ENCODE data around the gene TMEM132C.

The TMEM132C gene

GRCh38 chr12:128415036-128415560, 148.1 kb downstream of the TMEM132C start:
- no peak for DNase-seq (ENCODE audit: low read depth in 2 of 2)

- DNase-seq (ENCODE audit: low read depth in 2 of 2): no peak
Measured at GRCh38 chr12:128418944-128419343, 152.0 kb downstream of the TMEM132C start.

GRCh38 chr12:128420163-128420562, 153.2 kb downstream of the TMEM132C start:
- no peak for DNase-seq (ENCODE audit: low read depth in 2 of 2)

DNA sequence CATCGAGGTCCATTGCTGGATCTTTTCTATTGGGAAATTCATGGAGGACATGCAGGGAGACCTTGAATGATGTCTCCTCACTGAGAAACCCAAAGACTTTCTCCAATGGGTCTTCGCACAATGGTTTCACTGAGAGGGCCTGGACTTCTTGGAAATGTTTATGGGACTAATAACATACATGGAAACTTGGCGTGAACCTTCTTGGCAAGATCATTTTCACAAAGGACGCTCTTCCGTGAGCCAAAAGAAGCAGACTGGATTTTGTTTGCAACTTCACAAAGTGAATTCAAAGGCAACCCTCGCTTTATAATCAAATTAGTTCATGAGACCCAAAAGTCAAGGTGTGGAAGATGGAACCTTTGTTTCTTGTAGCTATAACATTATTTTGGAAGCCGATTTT, 154.4 kb downstream of the TMEM132C start:
- no peak for DNase-seq (ENCODE audit: low read depth in 2 of 2)

- DNase-seq (ENCODE audit: low read depth in 2 of 2): no peak
Measured at GRCh38 chr12:128423205-128423604, 156.2 kb downstream of the TMEM132C start.

- DNase-seq (ENCODE audit: low read depth in 2 of 2): no peak
Measured at GRCh38 chr12:128424931-128425431, 158.0 kb downstream of the TMEM132C start.

GRCh38 chr12:128425666-128426331, 158.8 kb downstream of the TMEM132C start:
- no peak for DNase-seq (ENCODE audit: low read depth in 2 of 2)

DNA sequence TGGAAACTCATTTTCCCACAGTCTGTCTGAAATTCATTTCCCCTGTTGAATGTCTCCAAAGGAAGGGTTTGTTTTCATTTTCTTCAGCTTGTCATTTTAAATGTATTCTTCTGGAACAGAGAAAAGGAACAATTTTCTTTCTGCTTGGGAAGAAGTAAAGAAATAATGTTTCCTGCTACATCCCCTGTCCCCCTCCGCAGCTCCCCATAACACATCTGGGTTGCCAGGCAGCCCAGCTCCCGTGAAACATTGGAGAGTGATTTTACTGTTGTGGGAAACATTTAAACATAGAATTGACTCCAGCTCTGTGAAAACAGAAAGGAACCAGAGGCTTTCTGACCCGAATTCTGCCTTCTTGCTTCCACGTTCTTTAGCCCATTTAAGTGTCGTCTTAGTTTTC, 159.5 kb downstream of the TMEM132C start:
- DNase-seq (ENCODE audit: low read depth in 2 of 2): no peak

DNA sequence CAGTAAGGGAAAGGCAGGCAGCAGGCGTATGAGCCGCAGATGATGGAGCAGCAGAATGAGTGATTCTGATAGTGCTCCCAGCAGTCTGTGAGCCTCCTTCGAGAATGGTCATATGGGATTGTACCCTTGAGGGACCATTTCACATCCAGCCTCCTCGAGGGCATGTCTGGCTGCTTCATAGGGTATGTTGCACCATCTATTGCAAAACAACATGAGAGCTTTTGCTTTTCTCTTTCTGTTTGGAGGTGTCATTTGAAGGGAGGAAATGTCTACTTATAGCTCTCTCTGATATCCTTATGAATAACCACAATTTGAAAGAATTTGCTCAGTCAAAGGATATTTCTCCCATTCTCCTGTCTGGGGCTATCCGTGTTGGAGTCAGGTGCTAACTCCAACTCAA, 172.8 kb downstream of the TMEM132C start:
- no peak for DNase-seq (ENCODE audit: low read depth in 2 of 2)

GRCh38 chr12:128442096-128442495, 175.1 kb downstream of the TMEM132C start:
- no peak for DNase-seq (ENCODE audit: low read depth in 2 of 2)

DNA sequence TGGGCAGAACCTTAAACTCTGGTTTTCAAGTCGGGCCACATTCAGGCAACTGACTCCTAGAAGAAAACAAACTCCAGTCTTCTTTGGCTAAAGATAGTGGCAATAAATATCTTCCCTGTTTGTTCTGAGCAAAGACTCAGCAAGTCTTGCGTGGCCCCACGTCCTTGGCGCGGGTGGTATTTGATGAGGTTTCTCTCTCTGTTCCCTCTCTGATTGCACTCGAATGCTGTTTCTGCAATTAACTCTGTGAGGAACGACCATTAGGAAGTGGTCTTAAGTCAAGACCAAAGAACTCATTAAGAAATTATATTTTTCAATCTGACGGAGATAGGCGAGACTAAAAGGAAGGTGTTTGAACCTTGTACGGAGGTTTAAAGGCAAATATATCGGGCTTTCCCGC, 177.6 kb downstream of the TMEM132C start:
- no peak for DNase-seq (ENCODE audit: low read depth in 2 of 2)

- no peak for DNase-seq (ENCODE audit: low read depth in 2 of 2)
Measured at GRCh38 chr12:128445415-128446127, 178.6 kb downstream of the TMEM132C start.

GRCh38 chr12:128449146-128449894, 182.3 kb downstream of the TMEM132C start:
- DNase-seq (ENCODE audit: low read depth in 2 of 2): no peak

DNA sequence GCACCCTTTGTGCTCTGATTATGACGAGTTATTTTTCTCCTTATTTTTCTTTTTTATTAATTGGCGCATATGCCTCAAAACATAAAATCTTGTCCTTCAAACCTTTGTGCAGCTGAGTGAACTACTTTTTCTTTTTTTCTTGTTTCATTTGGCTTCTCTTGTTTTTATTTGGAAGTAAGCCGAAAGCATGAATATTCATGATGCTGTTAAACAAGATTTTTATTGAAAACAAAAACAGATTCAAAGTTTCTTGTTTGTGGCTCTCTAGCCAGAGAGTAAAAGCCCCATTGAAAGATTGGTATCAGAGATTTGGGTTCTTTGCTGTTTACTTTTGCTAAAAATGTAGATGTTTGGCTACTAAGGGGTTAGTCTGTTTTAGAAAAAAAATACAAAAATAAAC, 183.8 kb downstream of the TMEM132C start:
- DNase-seq (ENCODE audit: low read depth in 2 of 2): no peak

GRCh38 chr12:128455851-128456250, 188.9 kb downstream of the TMEM132C start:
- DNase-seq (ENCODE audit: low read depth in 2 of 2): no peak

- no peak for DNase-seq (ENCODE audit: low read depth in 2 of 2)
Measured at GRCh38 chr12:128456922-128457321, 190.0 kb downstream of the TMEM132C start.

DNA sequence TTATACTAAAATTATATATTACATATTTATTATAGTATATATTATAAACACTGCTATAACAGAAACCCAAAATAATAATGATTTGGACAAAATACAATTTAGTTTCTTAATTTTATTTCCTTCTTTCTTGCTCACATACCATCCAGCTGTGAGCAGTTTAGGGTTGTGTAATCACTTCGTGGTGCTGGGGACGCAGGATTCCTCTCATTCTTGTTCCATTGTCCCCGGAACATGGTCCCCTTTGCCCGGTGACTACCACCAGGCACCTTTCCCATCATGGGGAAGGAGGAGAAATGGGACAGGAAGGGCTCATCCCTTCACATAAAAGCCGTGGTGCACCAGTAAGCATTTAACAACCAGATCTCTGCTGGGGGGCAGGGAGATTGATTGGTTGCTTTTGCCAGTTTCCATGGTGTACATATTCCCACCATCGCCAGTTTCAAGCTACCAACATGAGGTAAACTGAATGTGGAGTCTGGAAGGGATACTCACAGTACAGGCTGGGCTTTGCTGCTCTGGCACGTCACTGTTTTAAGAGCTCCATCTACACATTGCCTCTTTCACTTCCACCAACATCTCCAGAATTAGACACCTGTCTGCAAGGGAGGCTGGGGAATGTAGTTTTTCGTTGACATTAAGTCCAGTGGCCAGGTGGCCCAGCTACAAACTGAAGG, 191.5 kb downstream of the TMEM132C start:
- DNase-seq (ENCODE audit: low read depth in 2 of 2): no peak

GRCh38 chr12:128459067-128459466, 192.1 kb downstream of the TMEM132C start:
- DNase-seq (ENCODE audit: low read depth in 2 of 2): no peak

DNA sequence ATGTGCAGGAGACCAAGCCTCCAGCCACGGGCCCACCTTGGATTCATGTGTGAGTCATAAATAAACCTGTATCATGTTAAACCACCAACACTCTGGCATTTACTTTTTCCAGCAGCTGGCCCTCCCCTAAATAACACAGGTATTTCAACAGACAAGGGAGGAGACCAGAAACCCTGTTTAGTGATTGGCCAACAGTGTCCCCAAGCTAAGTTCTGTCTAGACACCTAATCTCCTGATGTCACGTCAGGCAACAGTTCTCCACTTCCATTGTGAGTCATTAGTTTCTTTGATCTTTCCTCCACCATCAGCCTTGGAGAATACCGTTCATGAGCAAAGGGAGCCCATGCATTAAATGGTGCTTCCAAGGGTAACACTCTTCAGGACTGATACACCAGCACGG, 196.9 kb downstream of the TMEM132C start:
- no peak for DNase-seq (ENCODE audit: low read depth in 2 of 2)

DNA sequence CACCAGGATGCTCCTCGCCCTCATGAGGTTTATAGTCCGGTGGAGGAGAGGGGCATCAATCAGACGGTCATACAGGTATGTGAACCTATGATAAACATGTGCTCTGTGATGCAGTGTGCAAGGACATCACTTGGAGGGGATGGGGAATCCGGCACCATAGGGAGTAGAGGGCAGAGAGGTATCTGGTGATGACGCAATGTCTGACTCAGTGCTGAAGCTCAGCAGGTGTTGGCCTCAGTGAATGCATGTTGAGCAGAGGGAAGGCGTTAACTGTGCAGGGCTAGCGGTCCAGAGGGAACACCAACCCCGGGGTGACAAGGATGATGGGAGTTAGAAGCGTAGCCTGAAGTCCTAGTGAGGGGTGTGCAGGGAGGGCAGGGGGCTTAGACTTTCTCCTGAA, 200.9 kb downstream of the TMEM132C start:
- no peak for DNase-seq (ENCODE audit: low read depth in 2 of 2)

DNA sequence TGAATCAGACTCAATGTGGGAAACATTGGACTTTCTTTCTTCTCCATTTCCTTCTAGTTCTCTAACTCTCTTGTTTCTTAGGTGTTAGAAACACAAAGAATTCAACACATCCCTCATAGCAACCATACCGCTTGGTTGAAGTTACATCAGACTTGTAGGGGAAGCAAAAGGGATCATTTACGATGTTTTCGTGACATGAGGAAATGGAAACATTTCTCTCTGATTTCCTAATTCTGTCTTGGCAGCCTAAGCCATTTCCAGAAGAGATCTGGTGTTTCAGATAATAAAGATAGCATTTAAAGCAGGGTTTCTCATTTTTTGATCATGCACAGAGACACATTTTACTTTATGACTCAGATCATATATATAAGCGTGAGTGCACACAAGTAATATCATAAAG, 202.0 kb downstream of the TMEM132C start:
- DNase-seq (ENCODE audit: low read depth in 2 of 2): no peak

- no peak for DNase-seq (ENCODE audit: low read depth in 2 of 2)
Measured at GRCh38 chr12:128471491-128471890, 204.5 kb downstream of the TMEM132C start.
